NCI-H128 (cell line): ENCODE measurements around the gene LRRN1.
"Not testable (repeated sequence)": the region's sequence is repeated elsewhere in the genome, so short reads cannot be mapped to it uniquely, and the experiment has no call there.

Experiments used
- DNase-seq: peaks from one replicate; lab custom pipeline; 2025; ENCODE audit not compliant: unreplicated experiment; lab: John Stamatoyannopoulos, UW

Gene LRRN1

DNA sequence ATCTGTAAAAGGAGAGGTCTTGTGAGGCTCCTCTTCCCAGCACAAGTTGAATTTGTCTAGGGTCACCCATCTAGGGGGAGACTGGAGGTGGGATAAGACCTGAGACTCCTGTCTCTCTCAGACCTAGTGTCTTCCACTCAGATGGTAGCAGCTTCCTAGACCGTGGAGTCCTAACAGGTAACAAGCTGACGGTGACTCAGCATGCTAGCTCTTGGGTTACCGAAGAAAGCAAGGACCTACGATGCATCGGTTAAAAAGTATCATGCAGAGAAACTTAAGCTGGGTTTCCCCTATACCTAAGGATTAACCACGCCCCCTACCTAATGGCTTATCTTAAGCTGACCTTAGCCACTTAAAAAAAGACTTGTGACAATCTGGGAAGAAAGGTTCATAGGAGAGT, 7.6 kb downstream of the LRRN1 start:
- DNase-seq = no peak

DNA sequence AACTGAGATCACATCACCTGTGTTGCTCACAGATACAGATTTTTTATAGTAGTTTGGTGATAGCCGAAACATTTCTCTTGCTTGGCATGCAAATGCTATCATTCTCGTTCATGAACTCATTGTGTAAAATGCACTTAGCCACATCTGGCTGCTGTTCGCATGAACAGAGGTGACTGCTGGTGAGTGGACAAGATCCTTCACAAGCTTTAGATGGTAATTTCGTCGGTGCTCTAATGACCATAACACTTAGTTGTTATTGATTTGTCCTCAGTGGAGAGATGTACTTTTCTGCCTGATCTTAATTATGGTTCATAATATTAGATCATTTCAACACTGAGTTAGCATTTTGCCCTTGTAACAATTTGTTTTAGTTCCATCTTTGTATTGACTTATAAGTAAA, 13.8 kb downstream of the LRRN1 start:
- DNase-seq = no peak

GRCh38 chr3:3815206-3815605, 16.0 kb downstream of the LRRN1 start:
- DNase-seq = no peak

GRCh38 chr3:3816034-3816433, 16.8 kb downstream of the LRRN1 start:
- DNase-seq = no peak

- DNase-seq = no peak
Measured at GRCh38 chr3:3817865-3818264, 18.6 kb downstream of the LRRN1 start.

GRCh38 chr3:3821777-3822176, 22.5 kb downstream of the LRRN1 start:
- no peak for DNase-seq

GRCh38 chr3:3825035-3825434, 25.8 kb downstream of the LRRN1 start:
- no peak for DNase-seq

DNA sequence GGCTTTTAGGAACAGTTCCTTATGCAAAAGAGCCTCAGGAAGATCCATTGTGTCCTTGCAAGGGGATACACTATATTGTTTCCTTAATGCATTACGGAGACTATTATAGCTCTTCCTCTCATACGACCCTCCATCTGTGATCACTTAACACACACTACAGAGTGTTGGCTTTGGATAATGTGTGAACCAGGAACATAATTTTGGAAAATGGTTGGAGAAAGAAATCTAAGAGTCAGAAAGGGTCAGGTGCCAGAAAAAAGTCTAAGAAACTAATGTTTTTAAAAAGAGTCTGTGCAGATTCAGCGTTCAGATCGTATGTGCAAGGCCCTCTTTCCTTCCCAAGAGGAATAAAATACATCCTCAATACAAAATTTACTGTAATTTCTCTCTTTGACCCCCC, 27.3 kb downstream of the LRRN1 start:
- no peak for DNase-seq

DNA sequence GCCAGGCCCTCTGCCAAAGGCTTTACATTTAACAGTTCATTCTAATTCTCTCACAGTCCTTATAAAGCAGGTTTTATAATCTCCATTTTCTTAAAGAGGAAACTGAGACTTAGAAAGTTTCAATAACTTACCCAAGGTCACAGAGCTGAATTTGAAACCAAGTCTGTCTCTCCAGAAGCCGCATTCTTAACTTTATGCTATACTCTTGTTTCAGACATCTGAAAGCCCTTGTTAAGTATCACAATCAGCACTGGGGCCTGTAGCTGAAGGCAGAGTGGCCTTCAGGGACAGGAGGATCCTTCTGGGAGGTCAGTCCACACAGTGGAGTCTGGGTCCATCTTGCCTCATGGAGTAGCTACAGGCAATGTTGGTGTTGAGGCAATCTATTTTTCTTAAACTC, 27.9 kb downstream of the LRRN1 start:
- no peak for DNase-seq

DNA sequence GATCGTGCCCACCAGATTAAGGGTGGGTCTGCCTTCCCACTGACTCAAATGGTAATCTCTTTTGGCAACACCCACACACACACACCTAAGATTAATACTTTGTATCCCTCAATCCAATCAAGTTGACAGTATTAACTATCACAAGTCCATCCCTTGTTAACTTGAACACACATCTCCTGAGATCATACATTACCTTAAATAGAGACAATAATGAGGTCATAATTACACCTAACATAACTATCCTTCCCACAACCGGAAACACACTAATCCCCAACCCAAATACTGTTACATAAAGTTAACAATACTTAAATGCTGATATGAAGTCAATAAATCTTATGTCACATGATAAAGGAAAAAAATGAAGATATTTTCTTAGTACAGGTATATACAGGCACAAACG, 29.2 kb downstream of the LRRN1 start:
- not testable (repeated sequence) for DNase-seq

DNA sequence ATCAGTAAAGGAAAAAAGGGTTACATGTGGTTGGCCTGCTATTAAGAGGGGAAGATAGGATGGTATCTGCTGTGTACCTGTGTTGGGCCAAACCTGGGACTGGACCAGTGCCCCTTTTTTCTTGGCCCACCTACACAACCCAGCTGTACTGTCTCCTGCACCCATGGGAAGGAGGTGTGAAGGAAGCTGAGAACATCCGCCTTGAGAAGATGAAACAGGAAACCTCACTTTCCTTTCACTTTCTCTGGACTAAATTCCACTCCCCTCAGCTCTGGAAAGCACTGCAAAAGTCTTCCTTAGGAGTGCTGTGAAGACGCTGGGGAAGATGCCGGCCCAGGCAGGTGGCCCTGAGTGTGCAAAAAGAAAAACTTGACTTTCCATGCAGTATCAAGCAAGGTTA, 37.6 kb downstream of the LRRN1 start:
- no peak for DNase-seq

GRCh38 chr3:3842356-3842755, 43.1 kb downstream of the LRRN1 start:
- no peak for DNase-seq

- DNase-seq = no peak
Measured at GRCh38 chr3:3847994-3848922, 49.0 kb downstream of the LRRN1 start.

DNA sequence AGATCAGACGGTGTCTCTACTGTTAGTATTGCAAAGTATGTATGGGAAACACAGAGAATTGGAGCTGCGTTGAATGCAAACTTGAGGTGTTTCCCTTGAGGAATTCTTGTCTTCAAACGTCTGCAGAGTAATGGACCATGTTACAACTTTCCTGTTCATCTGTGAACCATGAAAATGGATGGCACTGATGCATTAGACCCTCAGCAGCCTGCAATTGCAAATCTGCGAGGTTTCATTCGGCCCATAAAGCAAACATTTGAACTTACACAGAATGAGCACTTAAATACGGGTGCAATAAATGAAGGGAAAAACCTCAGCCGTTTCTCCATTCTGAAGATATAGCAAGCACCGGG, 49.7 kb downstream of the LRRN1 start:
- DNase-seq = no peak

DNA sequence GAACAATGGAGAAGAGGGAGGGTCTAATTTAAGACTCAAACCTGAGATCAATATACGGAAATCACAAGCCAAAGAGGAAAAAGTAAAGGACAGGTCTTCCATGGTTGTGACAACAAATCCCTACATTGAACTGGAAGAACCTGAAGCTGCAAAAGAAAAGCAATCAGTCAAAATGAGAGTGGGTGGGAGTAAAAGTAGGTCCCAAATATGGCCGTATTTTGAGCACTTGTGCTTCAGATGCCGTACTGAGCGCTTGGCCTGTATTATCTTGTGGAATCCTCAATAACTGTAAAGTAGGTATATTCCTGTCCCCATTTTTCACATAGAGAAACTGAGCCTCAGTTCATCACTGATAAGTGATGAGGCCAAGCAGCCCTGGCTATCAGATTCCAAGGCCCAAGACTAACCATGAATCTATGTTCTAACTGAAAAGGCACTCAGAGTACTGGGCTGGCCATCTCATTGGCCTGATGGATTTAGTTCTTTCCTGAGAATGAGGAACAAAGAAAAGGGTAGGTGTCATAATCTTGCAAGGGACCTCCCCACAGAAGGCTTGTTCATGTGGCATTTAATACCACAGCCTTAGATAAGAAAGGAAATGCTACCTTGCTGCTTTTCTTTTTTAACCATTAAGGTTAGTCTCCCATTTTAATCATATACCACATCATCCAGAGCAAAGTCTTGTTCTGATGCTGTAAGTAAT, 52.5 kb downstream of the LRRN1 start:
- no peak for DNase-seq

DNA sequence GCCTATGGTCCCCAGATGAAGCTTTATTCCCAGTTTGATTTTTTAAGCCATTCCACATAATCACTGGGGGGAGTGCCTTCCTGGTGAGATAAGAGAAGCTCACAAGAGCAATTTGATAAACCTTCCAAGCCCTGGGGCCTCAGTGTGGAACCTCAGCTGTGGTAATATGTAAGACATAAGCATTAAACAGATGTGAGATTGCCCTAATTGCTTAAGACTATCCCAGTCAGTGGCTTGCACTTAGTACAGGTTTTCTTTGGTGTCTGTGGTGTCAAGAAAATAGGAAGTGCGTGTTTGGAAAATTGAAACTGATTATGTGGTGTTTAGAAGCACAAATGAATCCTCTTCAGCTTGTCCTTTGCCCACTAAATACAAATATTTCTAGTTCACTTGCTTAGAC, 54.3 kb downstream of the LRRN1 start:
- DNase-seq = no peak

- DNase-seq = no peak
Measured at GRCh38 chr3:3855056-3855455, 55.8 kb downstream of the LRRN1 start.

- DNase-seq = no peak
Measured at GRCh38 chr3:3860235-3860634, 61.0 kb downstream of the LRRN1 start.

- no peak for DNase-seq
Measured at GRCh38 chr3:3862534-3862933, 63.3 kb downstream of the LRRN1 start.

DNA sequence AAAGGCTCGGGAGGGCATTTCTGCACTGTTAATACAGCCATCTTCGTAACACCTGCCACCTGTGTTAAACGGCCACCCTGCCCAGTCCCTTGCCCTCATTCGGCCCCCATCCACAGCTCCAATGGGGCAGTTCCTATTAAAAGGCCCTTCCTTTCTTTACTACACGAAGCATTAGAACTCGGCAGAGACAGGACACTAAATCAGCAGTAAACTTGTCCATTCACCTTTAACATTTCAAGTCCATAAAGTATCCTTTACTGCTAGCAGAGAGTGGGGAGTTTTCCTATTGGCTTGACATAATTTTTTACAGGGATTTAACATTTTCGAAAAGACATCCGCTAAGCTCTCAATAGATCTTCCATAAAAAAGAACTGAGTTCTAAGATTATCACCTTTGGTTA, 76.3 kb downstream of the LRRN1 start:
- DNase-seq = no peak

DNA sequence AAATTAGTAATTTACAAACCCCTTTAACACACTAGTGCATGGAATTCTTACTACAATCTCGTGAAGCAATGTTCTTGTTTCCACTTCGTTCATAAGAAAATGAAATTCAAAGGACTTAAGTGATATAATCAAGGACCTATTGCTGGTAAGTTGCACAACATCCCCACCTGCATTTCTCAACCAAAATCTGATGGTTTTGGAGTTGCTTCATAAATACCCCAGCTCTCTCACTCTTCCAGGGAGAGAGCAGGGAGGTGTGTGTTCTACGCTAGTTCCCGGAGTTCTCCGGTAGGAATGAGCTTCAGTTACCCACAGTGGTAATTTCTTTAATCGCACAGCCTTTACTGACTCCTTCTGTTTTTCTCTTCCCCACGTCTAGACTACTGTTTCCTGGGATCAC, 81.8 kb downstream of the LRRN1 start:
- DNase-seq = no peak

DNA sequence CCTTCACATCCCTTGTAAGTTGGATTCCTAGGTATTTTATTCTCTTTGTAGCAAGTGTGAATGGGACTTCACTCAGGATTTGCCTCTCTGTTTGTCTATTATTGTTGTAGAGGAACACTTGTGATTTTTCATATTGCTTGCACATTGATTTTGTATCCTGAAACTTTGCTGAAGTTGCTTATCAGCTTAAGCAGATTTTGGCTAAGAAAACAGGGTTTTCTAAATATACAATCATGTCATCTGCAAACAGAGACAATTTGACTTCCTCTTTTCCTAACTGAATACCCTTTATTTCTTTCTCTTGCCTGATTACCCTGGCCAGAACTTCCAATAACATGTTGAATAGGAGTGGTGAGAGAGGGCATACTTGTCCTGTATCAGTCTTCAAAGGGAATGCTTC, 88.1 kb downstream of the LRRN1 start:
- DNase-seq = not testable (repeated sequence)

GRCh38 chr3:3893590-3893989, 94.4 kb downstream of the LRRN1 start:
- DNase-seq = no peak
